Measurements from ENCODE around the gene SLC9C2.
"Not testable (repeated sequence)": the region's sequence is repeated elsewhere in the genome, so short reads cannot be mapped to it uniquely, and the experiment has no call there.

Gene SLC9C2, protein sequence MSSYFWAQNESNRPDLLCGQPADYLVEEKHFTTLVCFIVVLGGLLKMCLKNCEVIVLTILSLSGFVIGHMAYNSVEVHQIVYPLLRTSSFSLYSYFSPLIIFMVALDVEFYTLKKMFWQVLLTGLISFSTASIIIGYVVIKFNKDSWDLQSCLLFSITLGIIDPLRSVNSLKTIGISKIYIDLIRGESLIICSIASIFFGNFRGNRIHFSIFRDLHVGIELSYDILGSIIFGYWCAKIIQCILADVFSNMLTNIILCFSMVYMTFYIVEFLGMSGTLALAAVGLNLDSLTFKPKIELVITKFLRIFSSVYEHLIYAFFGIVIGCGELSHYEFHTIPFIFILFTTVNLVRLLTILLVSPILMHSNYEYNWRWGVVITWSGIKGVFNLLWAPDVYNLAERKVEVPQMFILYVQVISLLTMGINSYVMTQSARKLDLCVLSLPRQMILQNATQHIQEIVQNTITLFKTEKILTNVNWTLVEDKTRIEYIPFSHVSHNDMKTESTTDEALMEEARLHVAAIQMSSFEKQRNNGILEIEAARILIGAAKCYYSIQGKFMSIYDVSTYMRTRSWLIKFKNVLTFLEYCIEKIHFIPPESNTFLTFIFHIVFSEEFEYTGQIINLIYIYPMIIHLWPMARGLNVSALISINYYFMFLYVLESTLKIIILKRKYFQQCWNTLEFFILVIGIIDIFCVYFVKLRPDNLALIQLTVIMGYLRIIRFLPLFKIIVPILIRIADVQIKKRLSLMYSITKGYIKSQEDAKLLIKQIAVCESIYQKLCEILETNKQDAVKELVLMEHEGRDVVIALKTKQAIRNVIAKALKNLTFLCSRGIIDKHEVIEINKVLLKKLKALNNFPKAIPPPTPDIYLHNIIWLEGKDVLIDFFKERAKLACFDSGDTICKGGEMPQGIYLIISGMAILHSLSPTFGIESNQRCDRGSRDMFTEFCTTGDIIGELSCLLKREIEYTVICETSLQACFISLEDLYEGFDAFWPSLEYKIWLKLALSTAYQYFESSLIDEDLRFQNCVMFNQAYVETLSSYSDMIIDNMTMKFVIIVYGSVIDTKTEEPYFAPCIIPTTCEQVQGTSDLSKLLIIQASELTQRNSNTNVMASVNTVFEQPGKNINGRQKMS

GRCh38 chr1:173603056-173603591 is at the start of gene SLC9C2:
SLC9C2 (minus strand) TSS chr1:173603072; CDS start chr1:173601776, 1,296 bp downstream.
- DNase-seq (ENCODE audit: low read depth in 2 of 3, low spot score in 1 of 3): no peak

DNA sequence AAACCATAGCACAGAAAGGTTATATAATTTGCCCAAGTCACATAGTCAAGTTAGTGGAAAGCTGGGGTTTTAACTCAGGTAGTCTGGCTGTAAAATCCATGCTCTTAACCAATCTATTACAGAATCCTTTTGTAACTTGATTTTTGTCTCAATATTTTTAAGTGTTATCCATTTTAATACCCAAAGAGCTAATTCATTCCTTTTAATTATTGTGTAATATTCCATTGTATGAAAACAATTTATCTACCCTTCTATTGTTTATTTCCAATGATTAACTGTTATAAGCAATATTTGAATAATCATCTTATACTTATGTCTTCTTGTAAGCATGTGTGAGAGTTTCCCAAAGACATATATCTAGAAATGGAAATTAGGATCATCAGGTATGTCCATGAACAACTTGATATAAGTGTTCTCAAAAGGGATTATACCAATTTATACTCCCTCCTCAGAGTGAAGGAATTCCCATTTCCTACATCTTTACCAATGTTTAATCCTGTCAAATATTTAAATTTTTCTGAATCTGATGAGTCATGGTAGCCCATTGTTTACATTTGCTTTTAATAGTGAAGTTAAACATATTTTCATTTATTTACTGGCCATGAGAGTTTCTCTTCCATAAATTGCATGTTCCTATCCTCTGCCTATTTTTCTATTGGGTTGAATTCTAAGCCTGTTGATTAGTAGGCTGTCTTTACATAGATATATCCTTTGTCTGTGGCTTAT is 46.2 kb upstream of the SLC9C2 start:
- DNase-seq (ENCODE audit: low read depth in 2 of 3, low spot score in 1 of 3): no peak

GRCh38 chr1:173646656-173647055 is 43.8 kb upstream of the SLC9C2 start:
- no peak for DNase-seq (ENCODE audit: low read depth in 2 of 3, low spot score in 1 of 3)

- not testable (repeated sequence) for DNase-seq (ENCODE audit: low read depth in 2 of 3, low spot score in 1 of 3)
Observed at GRCh38 chr1:173642450-173643139, 39.7 kb upstream of the SLC9C2 start.

GRCh38 chr1:173639102-173639501 is 36.2 kb upstream of the SLC9C2 start:
- DNase-seq (ENCODE audit: low read depth in 2 of 3, low spot score in 1 of 3): no peak

DNA sequence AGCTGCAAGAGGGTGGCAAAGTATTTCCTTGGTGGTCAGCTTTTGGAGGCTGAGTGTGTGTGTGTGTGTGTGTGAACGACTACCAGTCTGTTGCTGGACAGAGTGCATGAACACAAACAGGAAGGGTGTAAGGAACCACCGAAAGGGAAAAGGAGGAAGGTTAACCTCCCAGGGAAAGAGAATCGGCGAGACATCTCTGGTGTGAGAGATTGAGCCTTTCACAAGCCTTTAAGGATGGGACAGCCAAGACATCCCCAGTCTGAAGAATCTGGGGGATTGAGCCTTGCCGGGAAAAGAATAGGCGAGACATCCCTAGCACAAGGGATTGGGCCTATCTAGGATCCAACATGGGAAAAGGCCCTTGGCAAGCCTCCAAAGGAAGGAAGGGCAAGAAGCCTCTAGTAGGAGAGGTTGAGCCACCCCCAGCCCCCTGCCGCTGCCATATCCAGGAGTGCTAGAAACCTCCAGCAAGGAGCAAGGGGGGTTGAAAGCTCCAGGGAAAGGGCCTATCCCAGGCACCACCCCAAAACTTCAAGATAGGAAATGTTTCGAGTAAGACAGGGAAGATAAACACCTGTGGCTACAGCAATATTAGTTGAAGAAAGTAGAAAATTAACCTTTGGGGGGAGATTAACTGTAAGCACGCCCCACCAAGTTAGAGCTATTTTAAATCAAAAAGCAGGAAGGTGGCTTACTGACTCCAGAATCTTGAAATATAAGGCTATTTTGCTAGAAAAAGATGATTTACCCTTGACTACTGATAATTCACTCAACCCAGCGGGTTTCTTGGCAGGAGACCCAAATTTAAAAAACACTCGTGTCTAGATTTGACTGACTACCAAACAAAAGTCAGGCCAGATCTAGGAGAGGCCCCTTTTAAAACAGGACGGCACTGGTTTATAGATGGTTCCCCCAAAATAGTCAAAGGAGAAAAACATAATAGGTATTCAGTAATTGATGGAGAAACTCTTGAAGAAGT is 35.5 kb upstream of the SLC9C2 start:
- DNase-seq (ENCODE audit: low read depth in 2 of 3, low spot score in 1 of 3): no peak

GRCh38 chr1:173637236-173638042 is 34.6 kb upstream of the SLC9C2 start:
- DNase-seq (ENCODE audit: low read depth in 2 of 3, low spot score in 1 of 3): not testable (repeated sequence)

DNA sequence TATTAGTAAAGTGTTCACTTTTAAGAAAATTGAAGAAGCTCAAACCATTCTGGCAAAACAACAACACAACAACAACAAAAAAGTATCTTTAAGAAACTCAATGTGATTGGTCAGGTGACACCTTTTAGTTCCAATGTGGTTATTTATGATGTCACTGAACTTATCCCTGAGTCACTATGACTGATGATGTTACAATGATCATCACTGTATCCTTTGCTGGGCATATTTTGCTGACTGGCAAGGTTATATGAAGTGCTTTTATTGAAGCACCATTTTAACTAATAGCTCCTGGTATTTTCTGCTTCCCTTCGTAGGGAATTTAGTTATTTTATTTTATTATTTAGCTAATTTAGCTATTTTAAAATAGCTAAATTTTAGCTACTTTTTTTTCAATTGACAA is 32.2 kb upstream of the SLC9C2 start, which contains the start of gene TEX50:
Gene TEX50 (plus strand): TSS at position 223 of the 400 bp plus-strand sequence. CDS start 184 bp downstream, outside the sequence.
- no peak for DNase-seq (ENCODE audit: low read depth in 2 of 3, low spot score in 1 of 3)

DNA sequence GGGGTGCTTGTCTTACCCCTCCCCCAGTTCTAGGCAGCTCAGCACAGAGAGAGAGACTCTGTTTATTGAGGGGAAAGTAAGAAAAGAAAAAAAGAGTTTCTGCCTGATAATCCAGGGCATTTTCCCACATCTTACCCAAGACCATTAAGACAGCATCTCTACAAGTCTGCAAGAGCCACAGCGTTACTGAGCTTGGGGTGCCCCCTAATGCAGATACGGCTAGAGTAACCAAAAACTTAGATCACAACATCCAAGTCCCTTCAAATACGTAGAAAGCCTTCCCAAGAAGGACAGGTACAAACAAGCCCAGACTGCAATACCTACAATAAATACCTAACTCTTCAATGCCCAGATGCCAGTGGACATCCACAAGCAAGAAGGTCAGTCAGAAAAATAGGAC is 26.0 kb upstream of the SLC9C2 start:
- DNase-seq (ENCODE audit: low read depth in 2 of 3, low spot score in 1 of 3): no peak

DNA sequence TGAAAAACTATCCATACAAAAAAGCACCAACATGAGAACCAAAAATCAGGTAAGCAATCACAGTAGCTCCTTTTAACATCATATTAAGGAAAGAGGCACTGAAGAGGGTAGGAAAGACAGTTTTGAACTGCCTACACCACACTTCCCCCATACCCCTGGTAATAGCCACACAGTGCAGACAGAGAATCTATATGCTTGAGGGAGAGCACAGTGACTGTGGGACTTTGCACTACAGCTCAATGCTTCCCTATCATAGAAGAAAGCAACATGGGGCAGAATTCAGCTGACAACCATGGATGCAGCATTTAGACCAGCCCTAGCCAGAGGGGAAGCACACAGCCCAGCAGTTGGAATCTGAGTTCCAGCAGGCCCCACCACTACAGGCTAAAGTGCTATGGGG is 24.4 kb upstream of the SLC9C2 start:
- DNase-seq (ENCODE audit: low read depth in 2 of 3, low spot score in 1 of 3): no peak

DNA sequence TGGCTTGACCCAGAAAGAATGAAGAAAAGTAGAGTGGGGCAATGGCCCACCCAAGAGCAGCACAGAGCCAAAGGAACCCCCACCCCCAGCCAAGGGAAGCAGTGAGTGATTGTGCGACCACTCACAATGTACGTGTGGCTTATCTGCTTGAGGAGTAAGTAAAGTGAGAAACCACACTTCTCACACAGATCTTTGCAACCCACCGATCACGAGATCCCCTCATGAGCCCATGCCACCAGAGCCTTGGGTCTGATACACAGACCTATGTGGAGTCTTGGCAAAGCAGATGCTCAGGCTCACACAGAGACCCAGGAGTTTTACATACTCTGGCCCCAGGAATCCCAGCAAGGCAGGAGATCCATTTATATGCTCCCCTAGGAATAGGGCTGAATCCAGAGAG is 14.0 kb upstream of the SLC9C2 start:
- DNase-seq (ENCODE audit: low read depth in 2 of 3, low spot score in 1 of 3): no peak

DNA sequence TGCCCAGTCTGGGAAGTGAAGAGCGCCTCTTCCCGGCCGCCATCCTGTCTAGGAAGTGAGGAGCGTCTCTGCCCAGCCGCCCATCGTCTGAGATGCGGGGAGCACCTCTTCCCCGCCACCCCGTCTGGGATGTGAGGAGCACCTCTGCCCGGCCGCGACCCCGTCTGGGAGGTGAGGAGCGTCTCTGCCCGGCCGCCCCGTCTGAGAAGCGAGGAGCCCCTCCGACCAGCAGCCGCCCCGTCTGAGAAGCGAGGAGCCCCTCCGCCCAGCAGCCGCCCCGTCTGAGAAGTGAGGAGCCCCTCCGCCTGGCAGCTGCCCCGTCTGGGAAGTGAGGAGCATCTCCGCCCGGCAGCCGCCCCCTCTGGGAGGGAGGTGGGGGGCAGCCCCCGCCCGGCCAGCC is 10.2 kb upstream of the SLC9C2 start:
- DNase-seq (ENCODE audit: low read depth in 2 of 3, low spot score in 1 of 3): not testable (repeated sequence)

DNA sequence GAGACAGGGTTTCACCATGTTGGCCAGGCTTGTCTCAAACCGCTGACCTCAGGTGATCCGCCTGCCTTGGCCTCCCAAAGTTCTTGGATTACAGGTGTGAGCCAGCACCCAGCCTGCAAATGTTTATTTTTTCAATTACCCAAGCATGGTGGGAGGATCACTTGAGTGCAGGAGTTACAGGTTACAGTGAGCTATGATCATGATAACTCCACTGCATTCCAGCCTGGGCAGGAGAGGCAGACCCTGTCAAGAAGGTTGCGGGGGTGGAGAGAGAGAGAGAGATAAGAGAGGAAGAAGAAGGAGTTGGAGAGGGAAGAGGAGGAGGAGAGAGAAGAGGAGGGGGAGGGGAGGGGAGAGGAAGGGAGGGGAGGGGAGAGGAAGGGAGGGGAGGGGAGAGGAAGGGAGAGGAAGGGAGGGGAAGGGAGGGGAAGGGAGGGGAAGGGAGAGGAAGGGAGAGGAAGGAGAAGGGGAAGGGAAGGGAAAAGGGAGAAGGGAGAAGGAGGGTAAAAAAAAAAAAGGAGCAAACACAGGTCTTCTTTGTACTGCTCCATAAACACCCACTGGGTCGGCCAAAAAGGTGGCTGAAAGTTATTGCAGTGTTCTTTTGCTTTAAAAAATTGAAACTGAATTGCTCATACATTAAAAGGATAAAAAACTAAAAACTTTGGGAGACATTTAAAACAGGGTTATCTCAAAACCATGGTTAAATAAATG is 5.8 kb upstream of the SLC9C2 start:
- DNase-seq (ENCODE audit: low read depth in 2 of 3, low spot score in 1 of 3): no peak

- no peak for DNase-seq (ENCODE audit: low read depth in 2 of 3, low spot score in 1 of 3)
Observed at GRCh38 chr1:173601588-173601987, 1.3 kb downstream of the SLC9C2 start.

DNA sequence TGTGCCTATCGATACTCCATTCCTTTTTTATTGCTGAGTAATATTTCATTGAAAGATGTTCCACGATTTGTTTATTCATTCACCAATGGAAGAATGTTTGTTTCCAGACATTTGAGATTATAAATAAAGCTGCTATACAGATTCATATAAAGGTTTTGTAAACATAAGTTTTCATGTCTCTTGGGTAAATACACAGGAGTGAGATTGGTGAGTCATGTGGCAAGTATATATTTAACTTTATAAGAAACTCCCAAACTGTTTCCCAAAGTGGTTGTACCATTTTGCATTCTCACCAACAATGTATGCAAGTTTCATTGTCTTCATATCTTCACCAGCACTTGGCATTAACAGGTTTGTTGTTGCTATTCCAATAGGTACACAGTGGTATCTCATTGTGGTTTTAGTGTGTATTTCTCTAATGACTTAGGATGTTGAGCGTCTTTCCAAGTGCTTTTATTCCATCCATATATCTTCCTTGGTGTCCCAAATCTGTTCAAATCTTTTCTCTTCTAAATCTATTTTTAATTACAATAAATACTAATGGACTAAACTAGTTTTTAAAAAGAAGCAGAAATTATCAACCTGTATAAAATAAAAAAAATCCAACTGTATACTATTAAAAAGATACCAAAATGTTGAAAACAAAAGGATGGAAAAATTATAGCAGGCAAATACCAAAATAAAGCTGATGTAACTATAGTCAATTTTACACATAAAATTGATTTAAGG is 6.6 kb downstream of the SLC9C2 start:
- no peak for DNase-seq (ENCODE audit: low read depth in 2 of 3, low spot score in 1 of 3)

GRCh38 chr1:173591138-173591537 is 11.7 kb downstream of the SLC9C2 start:
- DNase-seq (ENCODE audit: low read depth in 2 of 3, low spot score in 1 of 3): not testable (repeated sequence)

DNA sequence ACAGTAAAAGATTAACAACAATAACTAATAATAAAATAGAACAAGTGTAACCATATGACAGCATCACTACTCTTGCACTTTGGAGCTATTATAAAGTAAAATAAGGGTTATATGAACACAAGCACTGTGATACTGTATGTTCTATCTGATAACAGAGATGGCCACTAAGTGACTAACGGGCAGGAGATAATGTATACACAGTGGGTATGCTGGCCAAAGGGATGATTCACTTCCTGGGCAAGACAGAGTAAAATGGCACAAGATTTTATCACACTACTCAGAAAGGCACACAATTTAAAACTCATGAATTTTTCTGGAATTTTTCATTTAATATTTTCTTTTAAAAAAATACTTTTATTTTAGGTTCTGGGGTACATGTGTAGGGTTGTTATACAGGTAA is 12.3 kb downstream of the SLC9C2 start:
- DNase-seq (ENCODE audit: low read depth in 2 of 3, low spot score in 1 of 3): no peak
